ENCODE results near the gene DYNLT4.

- TF ChIP-seq, protein P1, sequence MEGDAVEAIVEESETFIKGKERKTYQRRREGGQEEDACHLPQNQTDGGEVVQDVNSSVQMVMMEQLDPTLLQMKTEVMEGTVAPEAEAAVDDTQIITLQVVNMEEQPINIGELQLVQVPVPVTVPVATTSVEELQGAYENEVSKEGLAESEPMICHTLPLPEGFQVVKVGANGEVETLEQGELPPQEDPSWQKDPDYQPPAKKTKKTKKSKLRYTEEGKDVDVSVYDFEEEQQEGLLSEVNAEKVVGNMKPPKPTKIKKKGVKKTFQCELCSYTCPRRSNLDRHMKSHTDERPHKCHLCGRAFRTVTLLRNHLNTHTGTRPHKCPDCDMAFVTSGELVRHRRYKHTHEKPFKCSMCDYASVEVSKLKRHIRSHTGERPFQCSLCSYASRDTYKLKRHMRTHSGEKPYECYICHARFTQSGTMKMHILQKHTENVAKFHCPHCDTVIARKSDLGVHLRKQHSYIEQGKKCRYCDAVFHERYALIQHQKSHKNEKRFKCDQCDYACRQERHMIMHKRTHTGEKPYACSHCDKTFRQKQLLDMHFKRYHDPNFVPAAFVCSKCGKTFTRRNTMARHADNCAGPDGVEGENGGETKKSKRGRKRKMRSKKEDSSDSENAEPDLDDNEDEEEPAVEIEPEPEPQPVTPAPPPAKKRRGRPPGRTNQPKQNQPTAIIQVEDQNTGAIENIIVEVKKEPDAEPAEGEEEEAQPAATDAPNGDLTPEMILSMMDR (IDR thresholded peaks at IDR 0.05; ENCODE audit: low read depth, low read length), result no peak
- no peak for TF ChIP-seq POLR2A (IDR thresholded peaks at IDR 0.05; ENCODE audit: extremely low read depth, insufficient read length)
These were observed 30.5 kb downstream of the DYNLT4 start for GRCh38 chr1:44776730-44777068.

Measured in NB4 (cell line).